SJSA1 (cell line): Measurements from ENCODE around the gene EPB41. TPM values are rescaled to one million over a fixed set of nuclear protein-coding genes. Genes with fewer than 3 reads are reported as not detected.
"Not testable (repeated sequence)": the region's sequence is repeated elsewhere in the genome, so short reads cannot be mapped to it uniquely, and the experiment has no call there.

Experiments
- DNase-seq, 2 experiments: peaks; one replicate each; pipeline ENCODE4 v3.0.0-alpha.2; 2015 to 2020; ENCODE audit warnings: low spot score in 2 of 2, low read depth in 1 of 2
- H3K27ac ChIP-seq: fragments of 250-450 bp; sonication (Bioruptor Pico); 2 replicates; pipeline ENCODE4 v1.5.1; 2020; ENCODE audit warnings: mild to moderate bottlenecking, moderate library complexity
- H3K27me3 ChIP-seq: fragments of 250-450 bp; sonication (Bioruptor Pico); replicated peaks from 2 replicates; pipeline ENCODE4 v1.5.1; 2020; ENCODE audit warnings: mild to moderate bottlenecking, moderate library complexity
- H3K36me3 ChIP-seq: fragments of 250-450 bp; sonication (Bioruptor Pico); 2 replicates; pipeline ENCODE4 v1.5.1; 2020; ENCODE audit warnings: mild to moderate bottlenecking
- H3K4me1 ChIP-seq: fragments of 250-450 bp; sonication (Bioruptor Pico); replicated peaks from 2 replicates; pipeline ENCODE4 v1.6.1; 2021; ENCODE audit warnings: mild to moderate bottlenecking
- H3K4me3 ChIP-seq: fragments of 250-450 bp; sonication (Bioruptor Pico); 2 replicates; pipeline ENCODE4 v1.5.1; 2020; ENCODE audit warnings: mild to moderate bottlenecking
- H3K9me3 ChIP-seq: fragments of 250-450 bp; sonication (Bioruptor Pico); replicated peaks from 2 replicates; pipeline ENCODE4 v1.5.1; 2020; ENCODE audit warnings: mild to moderate bottlenecking
- total RNA-seq: library from RNA; depleted of rRNA; stranded (reverse); fragments of >200 nt; shearing (Covaris generic); gene quantifications from 2 replicates; pipeline ENCODE4 v1.2.3, GENCODE V29; 2014

Gene EPB41
- total RNA-seq, 1 experiment from 2014 or later: 5.3 TPM

DNA sequence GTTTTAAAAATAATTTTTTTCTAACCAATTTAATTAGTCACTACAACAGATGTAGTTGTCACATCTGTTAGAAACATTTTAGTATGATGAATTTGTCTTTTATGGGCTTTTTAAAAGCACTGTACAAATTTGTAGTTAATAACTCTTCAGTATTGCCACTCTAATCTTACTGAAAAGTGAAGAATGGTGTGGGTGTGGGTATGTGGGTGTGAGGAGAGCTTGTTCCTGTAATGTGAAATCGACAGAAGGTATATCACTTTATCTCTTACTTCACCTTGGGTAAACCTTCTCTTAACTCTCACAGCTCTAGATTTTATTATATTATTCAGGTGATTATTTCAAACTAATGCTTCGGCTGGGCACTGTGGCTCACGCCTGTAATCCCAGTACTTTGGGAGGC, 166.8 kb downstream of the EPB41 start:
- Histone ChIP-seq H3K27ac (no peak overlapping the region), H3K4me3 (no peak overlapping the region), H3K27me3 (no peaks in the 10 kb centered on the region), H3K36me3 (no peaks in the 10 kb centered on the region), H3K4me1 (peaks cover 9% of the 10 kb centered on the region; the same call in 1 of the 2 replicates), H3K9me3 (no peaks in the 10 kb centered on the region)
- no peak for DNase-seq

DNA sequence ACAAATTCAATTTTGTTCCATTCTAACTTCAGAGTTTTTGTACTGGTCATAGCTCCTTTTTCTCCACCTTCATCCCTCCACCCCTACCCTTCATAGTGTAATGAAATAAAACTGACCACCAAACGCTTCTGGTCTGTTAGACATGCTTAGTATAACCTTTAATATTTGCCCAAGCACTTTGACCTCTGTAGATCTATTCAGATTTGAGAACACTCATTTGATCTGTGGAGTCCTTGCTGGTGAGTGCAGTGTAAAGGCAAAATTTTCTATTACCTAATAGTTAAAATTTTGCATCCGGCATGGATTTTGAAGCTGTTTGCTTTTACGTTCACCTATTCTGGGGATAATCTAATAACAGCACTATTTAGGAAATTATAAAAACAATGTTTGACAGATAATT, 168.2 kb downstream of the EPB41 start:
- Histone ChIP-seq H3K4me3 (no peak overlapping the region), H3K27me3 (no peaks in the 10 kb centered on the region), H3K4me1 (peaks cover 9% of the 10 kb centered on the region; the same call in 1 of the 2 replicates), H3K36me3 (no peaks in the 10 kb centered on the region), H3K27ac (no peak overlapping the region), H3K9me3 (no peaks in the 10 kb centered on the region)
- no peak for DNase-seq

DNA sequence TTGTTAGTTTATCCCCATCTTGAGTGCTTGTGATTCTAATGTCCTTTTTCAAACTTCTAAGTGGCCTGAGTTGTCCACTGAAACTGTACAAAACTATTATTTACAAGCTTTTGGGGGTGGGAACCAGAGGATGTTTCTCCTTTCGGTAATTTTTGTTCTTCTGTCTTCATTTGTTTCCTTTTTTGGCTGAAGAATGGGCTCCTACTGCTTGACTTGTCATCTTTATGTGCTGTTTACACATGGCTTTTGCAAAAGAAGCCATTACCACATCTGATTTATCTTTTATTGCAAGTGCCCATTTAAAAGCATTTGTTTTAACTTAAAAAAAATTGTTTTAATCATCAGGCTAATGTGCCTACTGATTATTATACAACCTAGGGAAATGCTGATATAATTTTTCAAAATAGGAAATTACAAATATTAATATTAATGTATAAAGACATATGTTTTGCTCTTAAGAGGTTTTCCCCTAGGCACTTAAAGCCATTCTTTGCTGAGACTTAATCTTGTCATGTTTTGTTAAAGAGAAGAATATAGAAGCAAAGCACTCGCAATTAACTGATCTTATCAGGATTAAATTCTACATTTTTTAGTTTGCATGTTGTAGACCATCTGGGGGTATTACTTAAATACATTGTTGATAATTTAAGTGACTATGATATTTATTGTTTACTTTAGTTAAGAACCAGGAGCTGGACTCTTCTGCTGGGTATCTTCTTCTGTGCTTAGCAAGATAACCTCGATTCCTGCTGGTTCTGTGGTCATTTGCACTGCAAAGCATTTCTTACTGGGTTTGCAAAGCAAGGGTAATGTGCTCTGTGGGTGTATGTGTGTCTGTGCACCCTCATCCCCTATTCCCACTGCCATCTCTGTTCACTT, 169.2 kb downstream of the EPB41 start:
- H3K27me3 ChIP-seq: no peaks in the 10 kb centered on the region
- DNase-seq: peak in 1 of 2 experiments; percentile 9
- H3K4me1 ChIP-seq: peaks cover 9% of the 10 kb centered on the region; the same call in 1 of the 2 replicates
- no peaks in the 10 kb centered on the region for H3K9me3 ChIP-seq
- no peak overlapping the region for H3K27ac ChIP-seq
- no peaks in the 10 kb centered on the region for H3K36me3 ChIP-seq
- no peak overlapping the region for H3K4me3 ChIP-seq

DNA sequence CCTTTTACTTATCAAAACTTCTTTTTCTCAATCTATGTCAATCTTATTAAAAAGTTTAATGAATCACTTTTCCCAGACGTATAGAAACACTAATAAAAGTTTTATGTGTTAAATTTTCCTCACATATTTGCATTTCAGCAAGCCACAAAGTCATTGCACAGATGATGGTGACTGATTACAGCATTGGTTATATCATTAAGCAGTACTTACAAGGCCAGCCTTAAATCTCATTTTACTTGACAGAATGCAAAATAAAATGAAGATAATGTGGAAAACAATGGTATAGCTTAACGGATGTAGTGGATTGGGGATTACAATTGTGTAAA, 169.8 kb downstream of the EPB41 start:
- no peak for DNase-seq
- Histone ChIP-seq H3K4me3 (no peak overlapping the region), H3K4me1 (peaks cover 9% of the 10 kb centered on the region; the same call in 1 of the 2 replicates), H3K9me3 (no peaks in the 10 kb centered on the region), H3K36me3 (no peaks in the 10 kb centered on the region), H3K27me3 (no peaks in the 10 kb centered on the region), H3K27ac (no peak overlapping the region)

DNA sequence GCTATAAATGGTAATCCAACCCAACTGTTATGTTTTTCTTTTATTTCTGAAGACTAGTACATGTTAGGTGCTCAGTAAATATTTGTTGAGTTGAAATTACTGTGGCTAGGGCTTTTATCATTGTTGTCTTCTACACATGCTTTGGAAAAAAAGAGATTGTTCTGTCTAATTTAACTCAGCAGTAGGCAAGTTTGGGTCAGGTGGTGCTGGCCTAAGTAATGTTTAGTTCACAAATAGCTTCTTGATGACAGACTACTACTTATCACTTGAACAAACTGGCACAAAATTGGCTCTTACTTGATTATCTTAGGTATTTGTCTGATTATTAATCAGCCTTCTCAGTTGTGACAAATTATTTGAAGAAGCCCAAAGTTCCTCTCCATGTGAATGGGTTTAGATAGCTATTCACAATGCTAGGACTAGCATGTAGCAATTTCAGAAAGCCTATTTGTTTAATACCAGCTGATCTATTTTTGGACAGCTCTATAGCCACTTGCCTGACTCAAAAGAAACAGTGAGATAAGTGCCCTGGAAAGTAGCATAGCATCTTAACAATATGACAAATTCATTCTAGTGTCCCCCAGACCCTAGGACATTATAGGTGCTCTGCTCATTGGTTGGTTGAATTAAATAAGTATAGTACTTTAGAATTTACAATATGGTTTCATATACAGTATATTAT, 176.7 kb downstream of the EPB41 start:
- no peaks in the 10 kb centered on the region for H3K9me3 ChIP-seq
- H3K27ac ChIP-seq: no peak overlapping the region
- DNase-seq: no peak
- no peak overlapping the region for H3K4me3 ChIP-seq
- H3K4me1 ChIP-seq: no peaks in the 10 kb centered on the region
- no peaks in the 10 kb centered on the region for H3K27me3 ChIP-seq
- no peaks in the 10 kb centered on the region for H3K36me3 ChIP-seq

DNA sequence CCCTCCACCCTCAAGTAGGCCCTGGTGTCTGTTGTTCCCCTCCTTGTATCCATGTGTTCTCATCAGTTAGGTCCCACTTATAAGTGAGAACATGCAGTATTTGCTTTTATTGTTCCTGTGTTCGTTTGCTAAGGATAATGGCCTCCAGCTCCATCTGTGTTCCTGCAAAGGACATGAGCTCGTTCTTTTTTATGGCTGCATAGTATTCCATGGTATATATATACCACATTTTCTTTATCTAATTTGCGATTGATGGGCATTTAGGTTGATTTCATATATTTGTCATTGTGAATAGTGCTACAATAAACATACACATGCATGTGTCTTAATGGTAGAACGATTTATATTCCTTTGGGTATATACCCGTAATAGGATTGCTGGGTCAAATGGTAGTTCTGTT, 178.3 kb downstream of the EPB41 start:
- not testable (repeated sequence) for H3K36me3 ChIP-seq, H3K9me3 ChIP-seq, H3K4me1 ChIP-seq, DNase-seq, H3K4me3 ChIP-seq, H3K27me3 ChIP-seq, H3K27ac ChIP-seq

DNA sequence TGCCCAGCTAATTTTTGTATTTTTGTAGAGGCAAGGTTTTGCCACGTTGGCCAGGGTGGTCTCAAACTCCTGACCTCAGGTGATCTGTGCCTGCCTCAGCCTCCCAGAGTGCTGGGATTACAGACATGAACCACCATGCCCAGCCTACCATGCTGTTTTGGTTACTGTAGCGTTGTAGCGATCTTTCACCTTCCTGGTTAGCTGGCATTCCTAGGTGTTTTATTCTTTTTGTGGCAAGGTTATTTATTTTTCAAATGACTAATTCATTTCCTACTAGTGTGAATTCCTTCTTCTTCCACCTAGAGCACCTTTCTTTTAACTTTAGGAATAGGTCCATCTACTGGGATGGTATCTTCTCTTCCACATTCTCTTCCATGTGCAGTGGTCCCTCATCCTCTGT, 180.1 kb downstream of the EPB41 start:
- H3K4me1 ChIP-seq: no peaks in the 10 kb centered on the region
- no peak for DNase-seq
- no peak overlapping the region for H3K4me3 ChIP-seq
- no peaks in the 10 kb centered on the region for H3K9me3 ChIP-seq
- no peak overlapping the region for H3K27ac ChIP-seq
- H3K27me3 ChIP-seq: no peaks in the 10 kb centered on the region
- no peaks in the 10 kb centered on the region for H3K36me3 ChIP-seq

DNA sequence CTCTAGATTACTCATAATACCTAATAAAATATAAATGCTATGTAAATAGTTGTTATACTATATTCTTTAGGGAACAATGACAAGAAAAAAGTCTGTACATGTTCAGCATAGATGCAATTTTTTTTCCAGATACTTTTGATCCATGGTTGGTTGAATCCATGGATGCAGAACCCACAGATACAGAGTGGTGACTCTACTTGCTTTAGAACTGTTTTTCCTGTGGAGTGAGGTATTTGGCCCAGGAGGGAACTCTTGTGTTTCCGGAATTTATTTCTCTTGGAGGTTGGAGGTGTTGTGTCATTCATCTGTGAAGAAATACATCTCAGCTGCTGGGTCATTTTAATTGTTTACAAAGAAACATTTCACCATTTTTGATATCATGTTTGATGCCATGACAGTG, 180.6 kb downstream of the EPB41 start:
- Histone ChIP-seq H3K9me3 (no peaks in the 10 kb centered on the region), H3K27ac (no peak overlapping the region), H3K36me3 (no peaks in the 10 kb centered on the region), H3K4me1 (peaks cover 2% of the 10 kb centered on the region; the same call in 1 of the 2 replicates), H3K27me3 (no peaks in the 10 kb centered on the region), H3K4me3 (no peak overlapping the region)
- DNase-seq: no peak

DNA sequence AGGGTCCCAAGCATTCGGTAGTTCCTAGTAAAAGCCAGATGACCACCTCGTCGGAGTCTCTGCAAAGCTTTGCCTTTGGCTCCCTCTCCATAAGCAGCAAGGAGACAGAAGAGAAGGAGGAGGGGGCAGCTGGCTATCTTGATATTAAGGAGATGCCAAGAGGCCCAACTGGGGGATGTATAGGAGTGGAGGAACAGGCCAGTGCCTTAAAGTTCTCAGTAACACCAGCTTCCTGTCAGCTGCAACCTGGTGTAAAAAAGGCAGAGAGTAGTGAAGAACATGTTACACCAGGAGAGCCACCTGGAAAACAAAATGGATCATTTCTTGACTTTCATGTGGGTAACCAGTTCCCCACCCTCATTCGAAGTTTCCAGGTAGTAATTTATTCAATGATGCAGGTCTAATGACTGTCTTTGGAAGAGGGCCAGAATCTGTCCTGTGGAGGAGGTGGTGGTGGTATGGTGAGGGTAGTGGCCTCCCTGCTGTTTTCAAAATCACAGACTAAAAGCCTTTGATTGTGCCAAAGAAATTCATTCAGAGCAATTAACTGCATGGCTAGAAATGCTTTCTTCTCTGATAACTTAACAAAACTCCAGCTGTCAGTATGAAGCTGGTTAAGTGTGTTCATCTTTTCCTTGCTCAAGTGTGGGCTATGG, 182.0 kb downstream of the EPB41 start:
- Histone ChIP-seq H3K4me3 (no peak overlapping the region), H3K27ac (no peak overlapping the region)
- no peak for DNase-seq

DNA sequence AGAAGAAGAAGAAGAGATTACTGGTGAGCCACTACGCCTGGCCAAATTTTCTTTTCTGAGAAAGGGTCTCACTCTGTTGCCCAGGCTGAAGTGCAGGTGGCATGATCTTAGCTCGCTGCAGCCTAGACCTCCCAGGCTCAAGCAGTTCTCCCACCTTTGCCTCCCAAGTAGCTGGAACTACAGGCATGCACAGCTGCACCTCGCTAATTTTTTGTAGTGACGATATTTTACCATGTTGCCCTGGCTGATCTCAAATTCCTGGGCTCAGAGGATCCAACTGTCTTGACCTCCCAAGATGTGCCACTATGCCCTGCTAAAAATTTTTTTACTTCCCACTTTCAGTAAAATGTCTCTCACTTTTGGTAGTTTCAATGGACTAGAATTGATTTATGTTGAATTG, 184.9 kb downstream of the EPB41 start:
- peaks cover 4% of the 10 kb centered on the region; the same call in 1 of the 2 replicates for H3K4me1 ChIP-seq
- H3K27me3 ChIP-seq: no peaks in the 10 kb centered on the region
- no peaks in the 10 kb centered on the region for H3K9me3 ChIP-seq
- H3K4me3 ChIP-seq: no peak overlapping the region
- no peak overlapping the region for H3K27ac ChIP-seq
- peak in 1 of 2 experiments; percentile 23 for DNase-seq
- H3K36me3 ChIP-seq: no peaks in the 10 kb centered on the region

More for the DNA sequence above, 182.0 kb downstream of the EPB41 start:
- H3K9me3 ChIP-seq: no peaks in the 10 kb centered on the region
- H3K27me3 ChIP-seq: no peaks in the 10 kb centered on the region
- H3K4me1 ChIP-seq: peaks cover 4% of the 10 kb centered on the region; the same call in 1 of the 2 replicates
- no peaks in the 10 kb centered on the region for H3K36me3 ChIP-seq

DNA sequence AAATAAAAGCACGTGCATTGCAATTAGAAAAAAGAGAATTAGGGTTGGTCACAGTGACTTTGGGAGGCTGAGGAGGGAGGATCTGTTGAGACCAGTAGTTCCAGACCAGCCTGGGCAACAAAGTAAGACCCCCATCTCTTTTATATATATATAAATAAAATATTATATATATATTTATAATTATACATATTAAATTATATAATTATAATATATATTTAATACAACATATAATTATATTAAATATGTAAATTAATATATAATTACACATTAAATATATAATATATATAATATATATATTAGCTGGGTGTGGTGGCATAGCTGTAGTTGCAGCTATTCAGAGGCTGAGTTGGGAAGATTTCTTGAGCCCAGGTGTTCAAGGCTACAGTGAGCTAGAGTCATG, 186.1 kb downstream of the EPB41 start:
- Histone ChIP-seq H3K9me3 (no peaks in the 10 kb centered on the region), H3K4me1 (peaks cover 4% of the 10 kb centered on the region; the same call in 1 of the 2 replicates), H3K4me3 (no peak overlapping the region), H3K27me3 (no peaks in the 10 kb centered on the region), H3K27ac (no peak overlapping the region), H3K36me3 (no peaks in the 10 kb centered on the region)
- DNase-seq: no peak

DNA sequence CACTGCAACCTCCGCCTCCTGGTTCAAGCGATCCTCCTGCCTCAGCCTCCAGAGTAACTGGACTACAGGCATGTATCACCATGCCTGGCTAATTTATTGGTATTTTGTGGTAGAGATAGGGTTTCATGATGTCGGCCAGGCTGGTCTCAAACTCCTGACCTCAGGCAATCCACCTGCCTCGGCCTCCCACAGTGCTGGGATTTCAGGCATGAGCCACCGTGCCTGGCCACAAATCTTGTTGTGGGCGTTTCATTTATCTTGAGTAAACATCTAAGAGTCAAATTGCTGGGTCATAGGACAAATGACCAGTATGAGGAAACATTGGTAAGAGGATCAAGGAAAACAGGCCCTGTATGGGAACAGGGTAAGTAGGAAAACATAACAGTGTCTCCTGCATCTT, 191.5 kb downstream of the EPB41 start:
- 0 out of 2 replicates have a peak, but pooled peaks cover 4% of the 10 kb centered on the region for H3K4me1 ChIP-seq
- H3K27ac ChIP-seq: no peak overlapping the region
- H3K36me3 ChIP-seq: no peaks in the 10 kb centered on the region
- H3K9me3 ChIP-seq: no peaks in the 10 kb centered on the region
- H3K27me3 ChIP-seq: no peaks in the 10 kb centered on the region
- no peak overlapping the region for H3K4me3 ChIP-seq
- peak in 1 of 2 experiments; percentile 11 for DNase-seq

DNA sequence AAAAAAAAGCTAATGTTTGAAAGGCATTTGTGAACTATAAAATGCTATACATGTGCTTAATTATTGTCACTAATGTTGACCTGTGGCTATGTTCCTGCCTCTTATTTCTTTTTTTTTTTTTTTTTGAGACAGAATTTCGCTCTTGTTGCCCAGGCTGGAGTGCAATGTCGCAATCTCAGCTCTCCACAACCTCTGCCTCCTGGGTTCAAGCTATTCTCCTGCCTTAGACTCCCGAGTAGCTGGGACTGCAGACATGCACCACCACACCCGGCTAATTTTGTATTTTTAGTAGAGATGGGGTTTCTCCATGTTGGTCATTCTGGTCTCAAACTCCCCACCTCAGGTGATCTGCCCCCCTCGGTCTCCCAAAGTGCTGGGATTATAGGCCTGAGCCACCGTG, 193.7 kb downstream of the EPB41 start:
- not testable (repeated sequence) for H3K4me1 ChIP-seq, H3K36me3 ChIP-seq, H3K27me3 ChIP-seq, H3K4me3 ChIP-seq, H3K27ac ChIP-seq, H3K9me3 ChIP-seq, DNase-seq
